NB4 (cell line): ENCODE measurements around the gene ZNFX1.
"Not testable (repeated sequence)": the region's sequence is repeated elsewhere in the genome, so short reads cannot be mapped to it uniquely, and the experiment has no call there.

Source experiments
- DNase-seq: peaks from one replicate; pipeline ENCODE4 v3.0.0; 2010; ENCODE audit warnings: low read depth
- H3K4me3 ChIP-seq: one replicate; pipeline ENCODE4 v1.5.1; 2011; ENCODE audit warnings: mild to moderate bottlenecking, low read depth, low read length, moderate library complexity
- CTCF ChIP-seq: IDR thresholded peaks from one replicate; pipeline ENCODE4 v1.5.1; 2012; ENCODE audit warnings: low read depth, low read length
- MAX ChIP-seq: IDR thresholded peaks from 2 replicates; pipeline ENCODE4 v1.6.1; 2011; ENCODE audit warnings: low read depth, low read length
- MYC ChIP-seq: IDR thresholded peaks from 2 replicates; pipeline ENCODE4 v1.6.1; 2011; ENCODE audit warnings: low read depth, low read length
- POLR2A ChIP-seq: IDR thresholded peaks from 2 replicates; pipeline ENCODE4 v1.6.1; 2011; ENCODE audit warnings: mild to moderate bottlenecking; ENCODE audit not compliant: insufficient read length; ENCODE audit errors: extremely low read depth

ZNFX1 gene

GRCh38 chr20:49210757-49211110 is 67.1 kb downstream of the ZNFX1 start:
- no peak overlapping the region for H3K4me3 ChIP-seq
- DNase-seq: no peak
- no peak for TF ChIP-seq CTCF
- TF ChIP-seq MYC: no peak
- no peak for TF ChIP-seq MAX
- TF ChIP-seq POLR2A: no peak

DNA sequence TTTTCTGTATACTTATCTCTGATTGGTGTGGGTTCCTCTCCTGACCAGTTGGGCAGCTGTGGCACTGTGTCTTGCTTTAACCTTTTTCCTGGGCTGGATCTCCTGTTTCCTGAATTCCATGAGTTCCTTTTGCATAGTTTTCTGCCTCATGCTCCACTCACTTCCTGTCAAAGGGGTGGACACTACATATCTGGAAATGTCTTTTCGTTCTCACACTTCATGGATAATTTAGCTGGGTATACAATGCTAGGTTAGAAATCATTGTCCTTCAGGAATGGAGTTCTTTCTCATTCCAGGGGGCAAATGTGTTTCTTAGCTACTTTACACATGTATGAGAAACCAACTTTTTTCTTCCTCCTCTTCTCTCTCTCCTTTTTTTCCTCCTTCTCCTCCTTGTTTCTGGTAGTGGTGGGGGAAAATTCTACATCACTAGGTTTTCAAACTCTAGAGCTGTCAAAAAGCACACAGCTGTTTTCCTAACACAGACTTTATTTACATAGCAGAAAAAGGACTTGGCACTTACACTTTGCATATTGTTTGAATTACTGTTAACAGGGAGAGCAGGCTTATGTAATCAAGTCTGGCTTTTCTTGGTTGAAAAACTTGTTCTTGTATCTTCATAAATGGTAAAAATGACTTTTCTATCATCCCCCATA is 67.6 kb downstream of the ZNFX1 start:
- H3K4me3 ChIP-seq: no peak overlapping the region
- DNase-seq: no peak
- TF ChIP-seq MYC: no peak
- no peak for TF ChIP-seq POLR2A
- TF ChIP-seq MAX: no peak
- TF ChIP-seq CTCF: no peak

- peak; percentile 60 for DNase-seq
- TF ChIP-seq CTCF (peak; percentile 37), MYC (no peak)
- no peak overlapping the region for H3K4me3 ChIP-seq
Observed at GRCh38 chr20:49207076-49207475, 70.8 kb downstream of the ZNFX1 start.

GRCh38 chr20:49203746-49204145 is 74.1 kb downstream of the ZNFX1 start:
- DNase-seq: no peak
- H3K4me3 ChIP-seq: no peak overlapping the region
- TF ChIP-seq POLR2A (no peak), MAX (no peak), MYC (no peak), CTCF (no peak)

- TF ChIP-seq MYC (no peak), MAX (no peak), CTCF (no peak), POLR2A (no peak)
- DNase-seq: no peak
- H3K4me3 ChIP-seq: no peak overlapping the region
Observed at GRCh38 chr20:49203011-49203410, 74.8 kb downstream of the ZNFX1 start.

DNA sequence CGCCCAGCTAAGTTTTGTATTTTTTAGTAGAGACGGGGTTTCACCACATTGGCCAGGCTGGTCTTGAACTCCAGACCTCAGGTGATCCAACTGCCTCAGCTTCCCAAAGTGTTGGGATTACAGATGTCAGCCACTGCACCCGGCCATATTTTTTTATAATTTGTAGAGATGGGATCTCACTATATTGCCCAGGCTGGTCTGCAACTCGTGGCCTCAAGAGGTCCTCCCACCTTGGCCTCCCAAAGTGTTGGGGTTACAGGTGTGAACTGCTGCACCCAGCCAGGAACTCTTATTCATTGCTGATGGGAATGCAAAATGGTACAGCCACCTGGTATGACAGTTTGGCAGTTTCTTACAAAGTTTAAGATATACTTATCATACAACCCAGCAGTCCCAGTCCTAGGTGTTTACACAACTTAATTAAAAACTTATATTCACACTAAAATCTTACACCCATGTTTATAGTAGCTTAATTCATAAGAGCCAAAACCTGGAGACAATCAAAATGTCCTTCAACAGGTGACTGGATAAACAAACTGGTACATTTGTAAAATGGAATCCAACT is 78.0 kb downstream of the ZNFX1 start:
- no peak for DNase-seq
- no peak for TF ChIP-seq POLR2A
- TF ChIP-seq CTCF: no peak
- no peak for TF ChIP-seq MYC

GRCh38 chr20:49192944-49193518 is 84.8 kb downstream of the ZNFX1 start:
- not testable (repeated sequence) for H3K4me3 ChIP-seq, DNase-seq

More for the DNA sequence above, 78.0 kb downstream of the ZNFX1 start:
- H3K4me3 ChIP-seq: no peak overlapping the region
